IMR-90 (cell line): Measurements from ENCODE around the gene CD9. TPM values are rescaled to one million over a fixed set of nuclear protein-coding genes. Genes with fewer than 3 reads are reported as not detected.

Experiments
- ATAC-seq: fragments of 200-7000 bp; cut with Tn5 transposase; 2 replicates; pipeline ENCODE4 v1.9.1; 2020; ENCODE audit warnings: low read depth, mild to moderate bottlenecking, moderate library complexity
- BruUV-seq: library from RNA; stranded (reverse); fragments of 400-500 nt; replicated peaks from 2 replicates; lab custom pipeline; 2021; lab: Mats Ljungman, UMichigan
- CTCF ChIA-PET: fragments of 300-600 bp; formaldehyde crosslinking; extraction: SDS; loops from one replicate; lab custom pipeline; 2021; ENCODE audit warnings: antibody characterized with exemption; lab: Yijun Ruan, JAX
- POLR2A ChIA-PET: fragments of 300-600 bp; sonication (Branson Sonifier 250); formaldehyde crosslinking; loops from one replicate; lab custom pipeline; 2022; ENCODE audit warnings: antibody characterized with exemption; ENCODE audit not compliant: unreplicated experiment; lab: Charles Lee
- DNase-seq: peaks from one replicate; pipeline ENCODE4 v3.0.0; 2013
- H2AFZ ChIP-seq: replicated peaks from 2 replicates; pipeline ENCODE3; 2013; ENCODE audit warnings: low read length, mild to moderate bottlenecking; ENCODE audit not compliant: poor library complexity
- H2AK5ac ChIP-seq: 2 replicates; pipeline ENCODE4 v1.6.1; 2013; ENCODE audit warnings: low read depth, low read length, inconsistent platforms
- H2AK9ac ChIP-seq: replicated peaks from 2 replicates; pipeline ENCODE3; 2013; ENCODE audit warnings: mild to moderate bottlenecking, low read depth, low read length, moderate library complexity; ENCODE audit not compliant: poor library complexity
- H2BK120ac ChIP-seq: 2 replicates; pipeline ENCODE4 v1.6.1; 2013; ENCODE audit warnings: low read depth, low read length, inconsistent platforms
- H2BK15ac ChIP-seq: 3 replicates; pipeline ENCODE4 v1.6.1; 2013; ENCODE audit warnings: low read depth, low read length, inconsistent platforms
- H2BK20ac ChIP-seq: 2 replicates; pipeline ENCODE4 v1.6.1; 2013; ENCODE audit warnings: low read depth, mild to moderate bottlenecking, inconsistent platforms, low read length, moderate library complexity
- H2BK5ac ChIP-seq: 2 replicates; pipeline ENCODE4 v1.6.1; 2013; ENCODE audit warnings: mild to moderate bottlenecking, low read depth, low read length, inconsistent platforms; ENCODE audit not compliant: poor library complexity, severe bottlenecking
- H3K14ac ChIP-seq: replicated peaks from 2 replicates; pipeline ENCODE4 v1.6.1; 2013; ENCODE audit warnings: low read depth, low read length, inconsistent platforms
- H3K18ac ChIP-seq: 2 replicates; pipeline ENCODE4 v1.6.1; 2013; ENCODE audit warnings: low read depth, low read length, control low read depth
- H3K23ac ChIP-seq: 2 replicates; pipeline ENCODE4 v1.6.1; 2013; ENCODE audit warnings: low read depth, low read length, inconsistent platforms
- H3K27ac ChIP-seq: 2 replicates; pipeline ENCODE4 v1.5.1; 2013; ENCODE audit warnings: mild to moderate bottlenecking, control low read depth, low read length; ENCODE audit not compliant: insufficient read depth
- H3K27me3 ChIP-seq: 2 replicates; pipeline ENCODE4 v1.6.1; 2013; ENCODE audit warnings: low read length; ENCODE audit not compliant: control insufficient read depth, insufficient read depth
- H3K36me3 ChIP-seq: 2 replicates; pipeline ENCODE4 v1.6.1; 2013; ENCODE audit warnings: low read length, mixed read lengths; ENCODE audit not compliant: control insufficient read depth, insufficient read depth
- H3K4ac ChIP-seq: 2 replicates; pipeline ENCODE4 v1.6.1; 2013; ENCODE audit warnings: low read depth, low read length, inconsistent platforms
- H3K4me1 ChIP-seq: 2 replicates; pipeline ENCODE4 v1.6.1; 2013; ENCODE audit warnings: low read length, mixed read lengths; ENCODE audit not compliant: control insufficient read depth, insufficient read depth
- H3K4me2 ChIP-seq: 2 replicates; pipeline ENCODE4 v1.6.1; 2013; ENCODE audit warnings: low read depth, mild to moderate bottlenecking, control low read depth, low read length, moderate library complexity
- H3K4me3 ChIP-seq: 2 replicates; pipeline ENCODE4 v1.5.1; 2013; ENCODE audit warnings: low read depth, mild to moderate bottlenecking, control low read depth, low read length, moderate library complexity; ENCODE audit not compliant: insufficient read depth
- H3K56ac ChIP-seq: 2 replicates; pipeline ENCODE4 v1.6.1; 2013; ENCODE audit warnings: low read length, inconsistent platforms; ENCODE audit not compliant: insufficient read depth; ENCODE audit errors: extremely low read depth
- H3K79me1 ChIP-seq, 2 experiments: 2 replicates each; pipeline ENCODE4 v1.6.1; 2013; ENCODE audit warnings: low read length in 2 of 2, inconsistent platforms in 1 of 2, low read depth in 1 of 2
- H3K9ac ChIP-seq: 2 replicates; pipeline ENCODE4 v1.6.1; 2013; ENCODE audit warnings: low read depth, low read length, control low read depth
- H3K9me1 ChIP-seq: 2 replicates; pipeline ENCODE4 v1.6.1; 2013; ENCODE audit warnings: low read length, inconsistent platforms; ENCODE audit not compliant: insufficient read depth
- H3K9me3 ChIP-seq: 2 replicates; pipeline ENCODE4 v1.6.1; 2013; ENCODE audit warnings: low read length; ENCODE audit not compliant: control insufficient read depth, insufficient read depth
- H4K20me1 ChIP-seq: 2 replicates; pipeline ENCODE4 v1.6.1; 2013; ENCODE audit warnings: low read length, inconsistent platforms; ENCODE audit not compliant: insufficient read depth
- H4K5ac ChIP-seq: 2 replicates; pipeline ENCODE4 v1.6.1; 2013; ENCODE audit warnings: mild to moderate bottlenecking, low read depth, low read length, control low read depth
- H4K8ac ChIP-seq, 2 experiments: 2 replicates each; pipeline ENCODE4 v1.6.1; 2013; ENCODE audit warnings: low read depth in 2 of 2, low read length in 2 of 2, control low read depth in 1 of 2, inconsistent platforms in 1 of 2
- H4K91ac ChIP-seq: 2 replicates; pipeline ENCODE4 v1.6.1; 2013; ENCODE audit warnings: low read depth, low read length, inconsistent platforms; ENCODE audit not compliant: insufficient read depth
- CEBPB ChIP-seq: IDR thresholded peaks from 2 replicates; pipeline ENCODE4 v1.6.1; 2012; ENCODE audit warnings: low read depth, low read length, improper control_type of control experiment
- MAZ ChIP-seq: IDR thresholded peaks from 2 replicates; pipeline ENCODE4 v1.6.1; 2012; ENCODE audit warnings: low read depth, mild to moderate bottlenecking, low read length, improper control_type of control experiment, moderate library complexity, borderline replicate concordance
- NFE2L2 ChIP-seq: fragments of 150-350 bp; IDR thresholded peaks from 2 replicates; pipeline ENCODE4 v1.6.1; 2016; ENCODE audit warnings: low read depth, mild to moderate bottlenecking, low read length
- POLR2A ChIP-seq: IDR thresholded peaks from 2 replicates; pipeline ENCODE4 v1.6.1; 2012; ENCODE audit warnings: mild to moderate bottlenecking, low read depth, low read length
- RFX5 ChIP-seq: IDR thresholded peaks from 2 replicates; pipeline ENCODE4 v1.8.0; 2012; ENCODE audit warnings: low read depth, mild to moderate bottlenecking, low read length, moderate library complexity
- SMC3 ChIP-seq: fragments of 150-350 bp; IDR thresholded peaks from 2 replicates; pipeline ENCODE4 v1.6.1; 2016; ENCODE audit warnings: low read depth, mild to moderate bottlenecking, antibody characterized with exemption, low read length, moderate library complexity
- WGBS, 2 experiments: methylation state at CpG; one replicate each; pipeline versions ENCODE4 v1.1.5 to v1.1.7; 2013; ENCODE audit warnings: missing lambda C conversion rate in 2 of 2; ENCODE audit not compliant: insufficient read length in 1 of 2; ENCODE audit errors: extremely low coverage in 2 of 2; 5-methylcytosine and 5-hydroxymethylcytosine counted together
- dilution Hi-C: fragments of 300-500 bp; cut with HindIII; formaldehyde crosslinking; loops from one replicate; pipeline ENCODE4 v1.14.3; 2018; ENCODE audit warnings: low sequenced_read_pairs; ENCODE audit not compliant: unreplicated experiment
- in situ Hi-C: fragments of 300-500 bp; cut with MboI; formaldehyde crosslinking; loops from 3 replicates; pipeline ENCODE4 v1.14.3; 2019; ENCODE audit warnings: low sequenced_read_pairs, inconsistent platforms, mixed read lengths
- intact Hi-C: fragments of 100-400 bp; cut with micrococcal nuclease; formaldehyde crosslinking; loops from 2 replicates; pipeline ENCODE4 v1.10.0; 2022
- polyA plus RNA-seq, 3 experiments: library from polyadenylated mRNA; depleted of rRNA; stranded (reverse); fragments of >200 nt; gene quantifications; 2 replicates each; pipeline ENCODE4 v1.2.3, GENCODE V29; 2012; ENCODE audit warnings: low replicate concordance in 1 of 3
- total RNA-seq: library from RNA; depleted of rRNA; stranded (reverse); fragments of >200 nt; gene quantifications from 2 replicates; pipeline ENCODE4 v1.2.3, GENCODE V29; 2012
- TF ChIP-seq, protein P1 (sequence below): fragments of 150-350 bp; IDR thresholded peaks from 2 replicates; pipeline ENCODE4 v1.6.1; 2017; ENCODE audit warnings: mild to moderate bottlenecking, antibody characterized with exemption, low read length, low read depth
- TF ChIP-seq, protein P2 (sequence below): fragments of 150-350 bp; IDR thresholded peaks from 2 replicates; pipeline ENCODE4 v1.6.1; 2016; ENCODE audit warnings: low read depth, mild to moderate bottlenecking, low read length, moderate library complexity, borderline replicate concordance

Gene CD9
- total and polyA plus RNA-seq, 2 of the 4 experiments (the other 2 are of a cell fraction) = 48.8 to 70.9 TPM

DNA sequence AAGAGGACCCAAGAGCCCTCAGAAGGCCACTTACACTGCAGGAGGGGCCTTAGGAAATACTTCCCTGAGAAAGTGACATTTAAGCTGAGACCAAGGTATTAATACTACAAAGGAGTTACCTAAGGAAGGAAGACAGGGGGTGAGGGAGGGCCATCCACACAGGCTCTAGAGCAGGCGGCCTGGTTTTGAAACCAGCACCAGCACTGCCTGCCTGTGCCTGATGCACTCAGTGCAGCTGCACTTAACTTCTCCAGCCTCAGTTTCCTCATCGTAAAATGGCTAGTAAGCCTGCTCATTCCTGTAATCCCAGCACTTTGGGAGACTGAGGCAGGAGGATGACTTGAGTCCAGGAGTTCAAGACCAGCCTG is 64.8 kb downstream of the CD9 start:
- no peak overlapping the region for H3K23ac ChIP-seq
- no peak overlapping the region for H2AFZ ChIP-seq
- dilution Hi-C loops (no loop called here), intact Hi-C loops (no loop called here), in situ Hi-C loops (no loop called here)
- no CpG with 5 or more reads among the region's 2 CpGs for WGBS, 2 experiments
- H3K18ac ChIP-seq = no peak overlapping the region
- no peak overlapping the region for H2BK20ac ChIP-seq
- H3K27me3 ChIP-seq = peaks cover 6% of the 10 kb centered on the region
- no peak overlapping the region for H2AK5ac ChIP-seq
- H3K4me1 ChIP-seq = peaks cover 15% of the 10 kb centered on the region
- no peaks in the 10 kb centered on the region for H3K9me3 ChIP-seq
- H3K4me3 ChIP-seq = no peak overlapping the region
- ATAC-seq = no peak
- no peak overlapping the region for H4K91ac ChIP-seq
- no peak overlapping the region for H3K4me2 ChIP-seq
- no peak overlapping the region for H3K4ac ChIP-seq
- no peak overlapping the region for H3K9ac ChIP-seq
- H2BK15ac ChIP-seq = no peak overlapping the region
- POLR2A ChIA-PET = no interaction called here
- no peak overlapping the region for H4K8ac ChIP-seq
- no peaks in the 10 kb centered on the region for H3K79me1 ChIP-seq
- BruUV-seq = no TSS peak
- no peaks in the 10 kb centered on the region for H3K36me3 ChIP-seq
- H4K5ac ChIP-seq = no peak overlapping the region
- CTCF ChIA-PET = no interaction called here
- no peak for DNase-seq
- no peaks in the 10 kb centered on the region for H4K20me1 ChIP-seq
- TF ChIP-seq, protein P1, sequence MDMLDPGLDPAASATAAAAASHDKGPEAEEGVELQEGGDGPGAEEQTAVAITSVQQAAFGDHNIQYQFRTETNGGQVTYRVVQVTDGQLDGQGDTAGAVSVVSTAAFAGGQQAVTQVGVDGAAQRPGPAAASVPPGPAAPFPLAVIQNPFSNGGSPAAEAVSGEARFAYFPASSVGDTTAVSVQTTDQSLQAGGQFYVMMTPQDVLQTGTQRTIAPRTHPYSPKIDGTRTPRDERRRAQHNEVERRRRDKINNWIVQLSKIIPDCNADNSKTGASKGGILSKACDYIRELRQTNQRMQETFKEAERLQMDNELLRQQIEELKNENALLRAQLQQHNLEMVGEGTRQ = no peak
- TF ChIP-seq CEBPB (no peak), MAZ (no peak), SMC3 (no peak), NFE2L2 (no peak), RFX5 (no peak), POLR2A (no peak)
- TF ChIP-seq, protein P2, sequence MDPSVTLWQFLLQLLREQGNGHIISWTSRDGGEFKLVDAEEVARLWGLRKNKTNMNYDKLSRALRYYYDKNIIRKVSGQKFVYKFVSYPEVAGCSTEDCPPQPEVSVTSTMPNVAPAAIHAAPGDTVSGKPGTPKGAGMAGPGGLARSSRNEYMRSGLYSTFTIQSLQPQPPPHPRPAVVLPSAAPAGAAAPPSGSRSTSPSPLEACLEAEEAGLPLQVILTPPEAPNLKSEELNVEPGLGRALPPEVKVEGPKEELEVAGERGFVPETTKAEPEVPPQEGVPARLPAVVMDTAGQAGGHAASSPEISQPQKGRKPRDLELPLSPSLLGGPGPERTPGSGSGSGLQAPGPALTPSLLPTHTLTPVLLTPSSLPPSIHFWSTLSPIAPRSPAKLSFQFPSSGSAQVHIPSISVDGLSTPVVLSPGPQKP = no peak
- no peak overlapping the region for H3K27ac ChIP-seq
- H3K56ac ChIP-seq = no peak overlapping the region
- H3K9me1 ChIP-seq = peaks cover 6% of the 10 kb centered on the region; the same call in 1 of the 2 replicates
- H2BK5ac ChIP-seq = no peak overlapping the region
- H3K14ac ChIP-seq = no peak overlapping the region
- H2AK9ac ChIP-seq = no peak overlapping the region
- H2BK120ac ChIP-seq = no peak overlapping the region
